Type B pancreatic cell (in vitro differentiated cells): ENCODE data around the gene EFCAB8. TPM values are rescaled to one million over a fixed set of nuclear protein-coding genes. Genes with fewer than 3 reads are reported as not detected.

Experiments
- DNase-seq: peaks from one replicate; pipeline ENCODE4 v3.0.0; 2021; ENCODE audit warnings: mixed read lengths; ENCODE audit not compliant: unreplicated experiment; ENCODE audit errors: extremely low spot score
- H3K27ac Mint-ChIP-seq: 2 replicates; pipeline ENCODE4 v1.8.0; 2021; ENCODE audit warnings: mild to moderate bottlenecking, mixed read lengths
- H3K27me3 Mint-ChIP-seq: 2 replicates; pipeline ENCODE4 v1.8.0; 2021; ENCODE audit warnings: mixed read lengths
- H3K36me3 Mint-ChIP-seq: 2 replicates; pipeline ENCODE4 v1.8.0; 2021; ENCODE audit warnings: mixed read lengths
- H3K4me1 Mint-ChIP-seq: one replicate; pipeline ENCODE4 v1.8.0; 2021; ENCODE audit warnings: mixed read lengths; ENCODE audit not compliant: unreplicated experiment
- H3K4me3 Mint-ChIP-seq: 2 replicates; pipeline ENCODE4 v1.8.0; 2021; ENCODE audit warnings: mild to moderate bottlenecking, mixed read lengths
- H3K9me3 Mint-ChIP-seq: 2 replicates; pipeline ENCODE4 v1.8.0; 2021; ENCODE audit warnings: mixed read lengths
- CTCF ChIP-seq: fragments of 200-600 bp; sonication (generic); conservative IDR thresholded peaks from 2 replicates; pipeline ENCODE4 v1.5.0; 2021; ENCODE audit warnings: antibody characterized with exemption, mild to moderate bottlenecking
- total RNA-seq: library from RNA; stranded (reverse); gene quantifications from 2 replicates; pipeline ENCODE4 v1.2.1, GENCODE V29; 2021; ENCODE audit warnings: low replicate concordance

EFCAB8 gene
- total RNA-seq, 1 donor from 2014 or later = 0.97 TPM

- Mint-ChIP-seq H3K4me1 (no peaks in the 10 kb centered on the region), H3K27ac (no peak overlapping the region), H3K4me3 (no peak overlapping the region), H3K27me3 (peaks cover 8% of the 10 kb centered on the region), H3K36me3 (no peaks in the 10 kb centered on the region), H3K9me3 (no peaks in the 10 kb centered on the region)
- TF ChIP-seq CTCF = no peak
- DNase-seq = peak; percentile 62
These were observed 71.5 kb downstream of the EFCAB8 start for GRCh38 chr20:32930181-32930580.

GRCh38 chr20:32930701-32931100 is 72.0 kb downstream of the EFCAB8 start:
- Mint-ChIP-seq H3K9me3 (no peaks in the 10 kb centered on the region), H3K27me3 (peaks cover 8% of the 10 kb centered on the region), H3K4me1 (no peaks in the 10 kb centered on the region), H3K4me3 (no peak overlapping the region), H3K27ac (no peak overlapping the region), H3K36me3 (no peaks in the 10 kb centered on the region)
- no peak for TF ChIP-seq CTCF
- DNase-seq = peak; percentile 61

- Mint-ChIP-seq H3K27ac (no peak overlapping the region), H3K4me3 (no peak overlapping the region), H3K27me3 (peaks cover 5% of the 10 kb centered on the region), H3K36me3 (no peaks in the 10 kb centered on the region), H3K9me3 (no peaks in the 10 kb centered on the region), H3K4me1 (no peaks in the 10 kb centered on the region)
- peak; percentile 31 for DNase-seq
- TF ChIP-seq CTCF = no peak
These were observed 75.9 kb downstream of the EFCAB8 start for GRCh38 chr20:32934580-32934979.

GRCh38 chr20:32941155-32941885 is 82.6 kb downstream of the EFCAB8 start:
- DNase-seq = no peak
- TF ChIP-seq CTCF = no peak
- Mint-ChIP-seq H3K4me1 (no peaks in the 10 kb centered on the region), H3K36me3 (no peaks in the 10 kb centered on the region), H3K9me3 (peaks cover 5% of the 10 kb centered on the region), H3K27me3 (peaks cover 17% of the 10 kb centered on the region), H3K27ac (no peak overlapping the region), H3K4me3 (no peak overlapping the region)

- H3K9me3 Mint-ChIP-seq = peaks cover 5% of the 10 kb centered on the region
- peak; percentile 62 for DNase-seq
- TF ChIP-seq CTCF = no peak
- no peaks in the 10 kb centered on the region for H3K4me1 Mint-ChIP-seq
- H3K4me3 Mint-ChIP-seq = no peak overlapping the region
- H3K36me3 Mint-ChIP-seq = no peaks in the 10 kb centered on the region
- H3K27ac Mint-ChIP-seq = no peak overlapping the region
- peaks cover 21% of the 10 kb centered on the region for H3K27me3 Mint-ChIP-seq
These were observed 84.8 kb downstream of the EFCAB8 start for GRCh38 chr20:32943490-32944052.
